Activated T-cell treated with anti-CD3 and anti-CD28 coated beads for 24 hours (primary cell): ENCODE results near the gene EPB41.
"Not testable (repeated sequence)": the region's sequence is repeated elsewhere in the genome, so short reads cannot be mapped to it uniquely, and the experiment has no call there.

Experiments
- DNase-seq: peaks from one replicate; pipeline ENCODE4 v3.0.0-alpha.2; 2020; ENCODE audit warnings: low read depth

The EPB41 gene

DNA sequence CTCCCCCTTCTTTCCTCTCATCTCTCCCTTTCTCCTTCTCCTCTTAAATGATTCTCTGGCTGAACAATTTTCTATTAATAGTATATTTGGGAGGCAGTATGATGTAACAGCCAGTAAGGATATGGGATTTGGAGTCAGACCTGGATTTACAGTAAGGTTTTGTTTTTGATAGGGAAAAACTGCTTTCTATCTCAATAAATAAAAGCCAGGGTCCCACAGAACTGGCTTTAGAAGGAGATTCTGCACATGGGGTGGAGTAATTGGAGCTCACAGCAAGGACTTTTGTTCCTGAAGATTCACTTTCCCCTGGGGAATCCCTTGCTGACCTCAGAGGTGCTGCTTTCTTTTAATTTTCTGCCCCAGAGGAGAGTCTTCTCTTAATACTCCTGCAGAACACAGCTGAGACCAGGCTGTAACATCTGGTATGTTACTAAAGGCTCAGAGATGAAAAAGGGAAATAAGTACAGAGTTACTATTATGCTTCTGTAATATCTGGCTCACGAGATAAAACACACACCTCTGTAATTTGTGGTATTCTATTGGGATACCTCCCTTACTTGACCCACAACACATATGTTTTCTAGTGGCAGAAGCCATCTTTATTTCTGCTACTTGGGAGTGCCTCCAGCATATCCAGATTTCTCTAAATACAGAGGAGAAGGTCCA is 13.4 kb downstream of the EPB41 start:
- DNase-seq = no peak

DNA sequence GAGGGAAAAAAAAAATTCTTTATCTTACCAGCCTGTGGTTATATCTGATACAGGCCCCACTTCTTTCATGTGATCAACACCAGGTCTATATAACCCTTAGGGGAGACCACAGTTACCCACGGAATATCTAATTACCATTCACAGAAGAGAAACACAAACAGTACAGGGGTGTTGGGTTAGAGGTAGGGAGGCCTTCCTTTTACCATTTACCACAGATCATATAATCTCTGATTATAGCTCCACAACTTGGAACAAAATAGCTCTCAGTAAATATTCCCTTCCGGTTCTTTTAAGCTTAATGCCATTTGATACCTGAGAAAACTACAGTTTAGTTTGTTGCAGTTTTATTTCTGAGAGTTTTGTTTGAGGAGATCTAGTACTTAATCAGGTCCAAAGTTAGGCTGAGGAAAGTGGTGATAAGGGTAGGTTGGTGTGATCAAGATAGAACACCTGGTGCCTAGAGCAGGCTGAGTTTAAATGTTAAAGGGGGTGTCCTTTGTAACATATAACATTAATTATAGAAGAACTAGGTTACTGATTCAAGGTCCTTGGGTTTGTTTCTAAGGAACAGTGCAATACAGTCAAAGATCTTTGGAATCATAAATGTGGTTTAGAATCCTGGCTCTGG is 14.1 kb downstream of the EPB41 start:
- DNase-seq = no peak

DNA sequence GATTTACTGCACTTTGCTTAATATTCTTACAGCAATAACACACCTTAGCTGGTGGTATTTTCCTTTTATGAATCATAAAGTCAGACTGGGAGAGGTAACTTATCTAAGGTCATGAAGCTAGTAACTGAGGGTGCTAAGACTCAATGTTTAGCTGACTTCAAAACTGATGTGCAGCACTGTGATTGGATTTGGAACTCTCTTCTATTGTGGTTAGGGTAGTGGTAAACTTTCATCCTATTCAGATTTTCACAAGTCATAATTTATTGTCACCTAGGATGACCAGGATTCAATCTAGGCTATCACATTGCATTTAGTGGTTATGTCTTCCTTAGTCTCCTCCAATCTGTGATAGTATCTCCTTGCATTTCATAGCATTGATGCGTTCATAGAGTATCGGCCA is 18.9 kb downstream of the EPB41 start:
- no peak for DNase-seq

DNA sequence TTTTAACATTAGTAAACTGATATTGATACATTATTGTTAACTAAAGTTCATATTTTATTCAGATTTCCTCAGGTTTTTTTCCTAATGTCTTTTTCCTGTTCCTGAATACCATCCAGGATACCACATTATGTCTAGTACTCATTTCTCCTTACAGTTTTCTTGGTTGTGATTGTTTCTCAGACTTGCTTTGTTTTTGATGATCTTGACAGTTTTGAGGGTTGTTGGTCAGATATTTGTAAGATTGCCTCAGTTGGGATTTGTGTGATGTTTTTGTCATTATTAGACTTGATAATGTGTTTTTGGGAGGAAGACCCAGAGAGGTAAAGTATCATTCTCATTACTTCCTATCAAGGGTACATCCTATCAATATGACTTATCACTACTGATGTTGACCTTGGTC is 19.5 kb downstream of the EPB41 start:
- no peak for DNase-seq

DNA sequence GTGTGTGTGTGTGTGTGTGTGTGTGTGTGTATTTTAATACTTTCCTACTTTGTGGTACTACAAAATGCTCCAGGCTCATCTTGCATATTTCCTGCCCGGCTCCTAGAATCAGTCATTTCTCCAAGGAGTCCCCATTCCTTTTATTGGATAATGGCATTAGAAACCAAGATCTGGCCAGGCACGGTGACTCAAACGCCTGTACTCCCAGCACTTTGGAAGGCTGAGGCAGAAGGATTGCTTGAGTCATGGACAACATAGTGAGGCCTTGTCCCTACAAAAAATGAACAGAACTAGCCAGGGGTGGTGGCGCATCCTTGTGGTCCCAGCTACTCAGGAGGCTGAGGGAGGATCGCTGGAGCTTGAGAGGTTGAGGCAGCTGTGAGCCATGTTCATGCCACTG is 20.3 kb downstream of the EPB41 start:
- no peak for DNase-seq

DNA sequence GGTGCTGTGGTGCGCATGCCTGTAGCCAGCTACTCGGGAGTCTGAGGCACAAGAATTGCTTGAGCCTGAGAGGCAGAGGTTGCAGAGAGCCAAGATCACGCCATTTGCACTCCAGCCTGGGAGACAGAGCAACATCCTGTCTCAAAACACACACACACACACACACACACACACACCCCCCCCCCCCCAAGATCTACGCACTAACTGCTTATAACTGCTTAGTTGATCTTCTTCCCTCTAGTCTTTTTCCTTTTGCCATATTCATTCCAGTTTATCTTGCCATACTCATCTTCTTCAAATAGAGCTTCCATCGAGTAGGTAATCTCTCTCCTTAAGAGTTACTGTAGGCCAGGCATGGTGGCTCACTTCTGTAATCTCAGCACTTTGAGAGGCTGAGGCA is 20.9 kb downstream of the EPB41 start:
- no peak for DNase-seq

DNA sequence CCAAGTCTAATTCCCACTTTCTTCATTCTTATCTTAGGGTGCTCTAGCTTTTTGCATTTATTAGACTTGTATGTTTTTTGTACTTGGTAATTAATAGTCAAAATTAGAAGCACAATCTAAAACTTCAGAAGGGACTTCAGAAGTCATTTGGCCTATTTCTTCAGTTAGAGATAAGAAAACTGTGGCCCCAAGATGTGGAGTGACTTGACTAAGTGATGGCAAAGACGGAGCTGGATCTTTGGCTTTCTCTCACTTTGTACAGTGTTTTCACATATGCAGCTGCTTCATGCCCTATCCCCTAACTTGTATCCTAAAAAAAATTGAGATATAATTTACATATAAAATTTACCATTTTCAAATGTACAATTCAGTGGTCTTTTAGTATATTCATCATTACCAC is 21.7 kb downstream of the EPB41 start:
- no peak for DNase-seq

DNA sequence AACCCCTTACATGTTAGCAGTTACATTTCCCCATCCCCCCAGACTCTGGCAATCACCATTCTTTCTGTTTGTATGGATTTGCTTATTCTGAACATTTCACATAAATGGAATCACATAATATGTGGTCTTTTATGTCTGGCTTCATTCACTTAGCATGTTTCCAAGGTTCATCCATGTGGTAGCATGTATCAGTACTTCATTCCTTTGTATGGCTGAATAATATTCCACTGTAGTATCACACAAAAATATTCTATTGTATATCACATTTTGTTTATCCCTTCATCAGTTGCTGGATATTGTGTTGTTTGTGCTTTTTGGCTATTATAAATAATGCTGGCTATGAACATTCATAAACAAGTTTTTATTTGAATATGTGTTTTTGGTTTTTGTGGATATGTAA is 22.2 kb downstream of the EPB41 start:
- no peak for DNase-seq

DNA sequence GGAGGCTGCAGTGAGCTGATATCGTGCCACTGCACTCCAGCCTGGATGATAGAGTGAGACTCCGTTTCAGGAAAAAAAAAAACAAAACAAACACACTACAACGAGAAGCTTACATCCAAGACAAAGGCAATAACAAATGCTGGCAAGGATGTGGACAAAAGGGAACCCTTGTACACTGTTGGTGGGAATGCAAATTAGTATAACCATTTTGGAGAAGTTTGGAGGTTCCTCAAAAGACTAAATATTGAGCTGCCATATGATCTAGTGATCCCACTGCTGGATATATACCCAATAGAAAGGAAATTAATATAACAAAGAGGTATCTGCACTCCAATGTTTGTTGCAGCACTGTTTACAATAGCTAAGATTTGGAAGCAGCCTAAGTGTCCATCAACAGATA is 29.2 kb downstream of the EPB41 start:
- DNase-seq = not testable (repeated sequence)

DNA sequence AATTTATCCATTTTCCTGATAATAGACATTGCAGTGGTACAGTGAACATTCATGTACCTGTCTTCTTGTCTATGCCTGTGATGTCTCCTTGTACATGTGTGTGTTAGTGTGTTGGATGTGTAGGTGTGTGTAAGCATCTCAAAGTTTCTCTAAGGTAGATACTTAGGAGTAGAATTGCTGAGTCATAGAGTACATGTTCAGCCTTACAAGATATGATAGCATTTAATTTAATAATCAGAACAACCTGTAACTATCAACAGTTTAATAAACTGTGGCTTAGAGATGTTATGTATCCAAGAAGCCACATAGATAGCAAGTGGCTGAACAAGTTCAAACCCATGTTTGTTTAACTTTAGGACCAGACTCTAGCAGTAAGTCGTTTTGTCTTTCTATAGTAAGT is 35.6 kb downstream of the EPB41 start:
- DNase-seq = no peak

DNA sequence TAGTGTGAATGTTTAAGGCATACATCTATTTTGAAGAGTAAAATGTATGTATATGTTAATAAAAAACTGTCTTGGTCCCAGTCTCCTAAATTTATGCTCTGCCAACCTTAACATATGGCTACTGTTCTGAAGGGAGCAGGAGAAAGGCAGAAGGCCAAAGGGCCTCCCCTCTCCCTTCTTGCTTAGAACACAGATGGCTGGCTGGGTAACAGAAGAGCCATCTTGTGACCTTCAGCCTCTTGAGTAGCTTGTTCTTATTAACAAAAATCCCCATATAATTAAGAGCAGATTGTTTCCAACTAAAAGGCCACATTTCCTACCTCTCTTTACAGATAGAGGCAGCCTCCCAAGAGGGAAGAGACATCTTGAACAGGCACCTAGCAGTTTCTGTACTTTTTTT is 36.1 kb downstream of the EPB41 start:
- no peak for DNase-seq

DNA sequence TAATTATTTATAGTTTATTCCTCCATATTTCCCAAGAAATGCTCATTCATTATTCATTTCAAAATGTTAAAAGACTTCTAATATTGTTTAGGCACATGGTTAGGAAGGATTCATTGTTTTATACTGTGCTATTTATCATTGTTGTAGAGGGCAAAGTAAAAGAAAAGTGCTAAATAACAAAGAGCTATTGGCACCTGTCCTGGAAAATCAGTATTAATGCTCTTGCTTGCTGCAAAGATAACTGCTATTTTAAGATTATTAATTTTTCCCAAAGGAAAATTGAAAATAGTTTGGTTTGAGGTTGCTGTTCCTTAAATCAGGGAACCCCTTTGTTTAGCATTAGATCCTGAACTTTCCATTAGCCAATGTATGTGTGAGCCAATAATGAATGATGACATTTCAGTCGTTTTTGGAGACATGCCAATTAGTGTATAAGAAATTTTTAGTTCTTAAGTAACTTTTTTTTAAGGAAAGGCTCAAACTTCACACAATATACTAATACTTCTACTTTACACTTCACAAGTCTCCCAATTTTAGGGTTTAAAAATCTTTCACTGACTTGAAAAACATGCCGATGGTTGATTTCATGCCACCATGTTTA is 39.9 kb downstream of the EPB41 start:
- DNase-seq = no peak

DNA sequence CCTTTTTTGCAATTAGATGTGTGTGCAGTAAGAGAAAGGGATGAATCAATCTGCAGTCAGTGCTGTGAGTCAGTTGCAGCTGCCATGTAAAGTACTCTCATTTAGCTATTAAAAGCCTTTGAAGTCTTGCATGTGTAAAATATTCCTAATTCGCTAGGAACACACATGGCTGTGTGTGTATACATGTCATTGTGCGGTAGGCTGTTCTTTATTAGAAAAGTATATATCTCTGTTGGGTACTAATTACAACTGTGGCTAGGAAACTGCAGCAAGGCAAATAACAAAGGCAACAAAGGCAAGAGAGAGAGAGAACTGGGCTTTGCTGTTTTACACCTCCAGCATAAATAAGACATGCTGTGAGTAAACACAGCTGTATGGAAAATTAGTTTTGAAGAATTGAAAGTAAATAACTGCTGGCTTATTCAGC is 41.7 kb downstream of the EPB41 start:
- DNase-seq = no peak

DNA sequence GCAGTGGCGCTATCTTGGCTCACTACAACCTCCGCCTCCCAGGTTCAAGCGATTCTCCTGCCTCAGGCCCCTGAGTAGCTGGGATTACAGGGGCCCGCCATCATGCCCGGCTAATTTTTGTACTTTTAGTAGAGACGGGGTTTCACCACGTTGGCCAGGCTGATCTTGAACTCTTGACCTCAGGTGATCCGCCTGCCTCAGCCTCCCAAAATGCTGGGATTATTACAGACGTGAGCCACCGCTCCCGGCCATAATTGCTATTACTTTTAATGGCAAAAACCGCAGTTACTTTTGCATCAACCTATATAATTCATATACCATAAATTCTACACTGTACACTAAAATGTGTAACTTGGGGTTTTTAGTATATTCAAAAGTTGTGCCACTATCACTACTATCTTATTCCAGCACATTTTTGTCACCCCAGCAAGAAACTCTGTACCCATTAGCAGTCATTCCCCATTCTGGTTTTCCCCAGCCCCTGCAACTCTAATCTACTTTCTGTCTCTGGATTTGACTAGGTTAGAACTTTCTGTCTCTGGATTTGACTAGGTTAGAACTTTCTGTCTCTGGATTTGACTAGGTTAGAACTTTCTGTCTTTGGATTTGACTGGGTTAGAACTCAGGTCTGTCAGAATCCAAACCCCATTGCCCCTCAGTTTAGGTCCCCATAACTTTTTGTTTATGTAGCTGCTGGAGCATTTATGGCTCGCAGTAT is 47.9 kb downstream of the EPB41 start:
- DNase-seq = peak; percentile 46

DNA sequence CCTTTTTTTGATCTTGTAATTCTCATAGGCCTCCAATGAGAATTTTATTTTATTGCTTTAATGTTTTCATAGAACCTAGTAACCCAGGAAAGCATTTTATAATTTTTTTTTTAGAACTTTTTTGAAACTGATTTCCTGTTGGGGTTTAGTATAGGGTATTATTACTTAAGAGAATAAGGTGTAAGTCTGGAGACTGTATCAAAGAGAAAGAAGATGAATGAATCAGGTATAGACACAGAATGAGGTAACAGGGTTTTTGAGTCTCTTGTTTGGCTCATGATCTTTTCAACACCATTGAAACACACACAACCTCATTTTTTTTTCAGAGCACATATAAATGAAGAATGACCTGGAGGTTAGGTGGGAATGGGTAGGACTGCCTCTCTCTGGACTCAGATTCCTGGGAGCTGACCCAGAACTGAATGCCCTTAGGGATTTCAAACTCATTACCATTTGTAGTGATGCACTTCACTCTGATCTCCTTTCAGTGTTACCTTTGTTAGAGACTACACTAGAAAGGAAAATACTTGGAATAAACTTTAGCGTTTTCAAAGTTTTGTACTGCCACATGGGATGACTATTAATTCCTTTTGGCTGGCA is 51.0 kb downstream of the EPB41 start:
- DNase-seq = no peak

DNA sequence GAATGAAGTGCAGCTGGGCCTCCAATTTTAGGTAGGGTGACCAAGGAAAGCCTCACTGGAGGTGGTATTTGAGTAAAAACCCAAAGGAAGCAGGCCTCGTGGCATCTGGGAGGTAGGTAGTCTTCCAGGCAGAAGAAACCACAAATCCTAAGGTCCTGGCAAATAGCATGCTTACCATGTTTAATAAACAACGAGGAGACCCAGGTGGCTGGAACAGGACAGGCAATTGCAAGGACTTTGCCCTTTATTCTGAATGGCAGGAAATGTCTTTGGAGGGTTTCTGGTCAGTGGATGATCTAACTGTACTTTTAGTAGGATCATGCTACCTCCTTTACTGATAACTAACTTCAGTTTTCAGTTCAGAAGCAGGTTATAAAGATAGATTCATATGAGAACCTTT is 52.2 kb downstream of the EPB41 start:
- no peak for DNase-seq

DNA sequence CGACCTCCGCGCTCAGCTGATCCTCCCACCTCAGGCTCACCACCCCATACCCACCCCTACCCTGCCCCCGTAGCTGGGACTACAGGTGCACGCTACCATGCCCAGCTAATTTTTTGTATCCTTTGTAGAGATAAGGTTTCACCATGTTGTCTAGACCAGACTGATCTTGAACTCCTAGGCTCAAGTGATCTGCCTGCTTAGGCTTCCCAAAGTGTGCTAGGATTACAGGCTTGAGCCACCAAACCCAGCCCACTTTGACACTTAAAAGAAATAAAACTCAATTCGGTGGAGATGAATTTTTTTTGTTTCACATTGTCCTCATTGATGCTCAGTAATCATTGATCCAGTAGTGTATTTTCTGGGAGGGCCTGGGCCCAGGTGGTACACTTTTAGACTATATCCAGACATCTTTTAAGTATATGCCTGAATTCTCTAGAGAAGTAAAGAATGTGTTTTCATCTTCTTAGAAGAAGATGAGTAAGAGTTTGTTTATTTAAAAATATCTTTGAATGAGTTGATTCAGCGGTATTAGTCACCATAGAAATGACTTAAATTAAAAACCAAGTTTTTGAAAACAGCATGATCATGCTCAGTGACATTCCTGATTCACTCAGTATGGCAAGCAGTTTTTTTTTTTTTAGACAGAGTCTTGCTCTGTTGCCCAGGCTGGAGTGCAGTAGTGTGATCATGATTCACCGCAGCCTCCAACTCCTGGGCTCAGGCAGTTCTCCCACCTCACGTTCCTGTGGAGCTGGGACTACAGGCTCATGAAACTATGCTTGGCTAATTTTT is 57.8 kb downstream of the EPB41 start:
- DNase-seq = no peak

DNA sequence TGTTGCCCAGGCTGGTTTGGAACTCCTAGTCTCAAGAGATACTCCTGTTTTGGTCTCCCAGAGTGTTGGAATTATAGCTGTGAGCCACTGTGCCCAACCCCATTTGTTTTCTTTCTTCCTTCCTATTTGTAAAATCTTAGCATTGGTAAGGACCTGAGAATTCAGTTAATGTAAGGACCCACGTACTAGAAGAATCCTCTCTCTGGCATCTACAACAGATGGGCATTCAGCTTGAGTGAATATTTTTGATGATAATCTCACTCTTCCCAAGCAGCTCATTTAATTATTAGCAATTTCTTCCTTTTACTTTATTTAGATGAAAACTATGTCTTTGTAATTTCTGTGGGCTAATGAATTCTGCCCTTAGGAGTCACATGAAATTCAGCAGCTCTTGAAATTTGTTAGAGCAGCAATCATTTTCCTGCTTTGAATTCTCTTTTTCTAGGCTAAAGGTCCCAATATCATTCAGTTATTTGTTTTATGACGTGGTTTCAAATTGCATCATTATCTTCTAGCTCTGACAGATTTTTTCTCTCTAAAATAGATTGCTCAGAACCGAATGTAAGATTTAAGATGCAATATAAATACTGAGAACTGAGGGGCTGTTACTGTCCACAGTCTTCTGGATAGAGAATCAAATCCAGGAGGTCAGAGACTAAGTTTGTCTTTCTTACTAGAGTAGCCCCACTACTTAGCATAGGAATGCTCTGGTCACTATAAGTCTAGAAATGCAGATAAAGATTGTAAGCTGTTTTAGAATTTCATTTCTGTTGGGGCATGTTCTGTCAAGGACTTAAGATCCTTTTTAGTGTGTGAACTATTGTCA is 59.4 kb downstream of the EPB41 start:
- no peak for DNase-seq

DNA sequence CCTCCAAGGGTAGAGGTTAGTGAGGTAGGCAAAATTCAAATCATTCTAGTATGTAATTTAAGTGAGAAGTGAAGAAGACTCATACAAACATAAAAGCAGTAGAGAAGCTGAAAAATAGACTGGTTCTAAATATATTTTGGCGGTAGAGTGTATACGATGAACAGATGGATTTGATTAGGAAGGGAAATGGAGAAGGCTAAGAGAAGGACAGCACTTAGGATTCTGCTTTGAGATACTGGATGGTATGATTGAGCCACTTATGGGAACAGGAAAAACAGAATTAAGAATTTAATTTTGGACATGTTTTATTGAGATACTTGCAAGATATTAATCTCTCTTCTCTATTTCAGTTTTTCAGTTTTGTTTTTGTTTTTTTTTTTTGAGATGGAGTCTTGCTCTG is 60.1 kb downstream of the EPB41 start:
- no peak for DNase-seq

DNA sequence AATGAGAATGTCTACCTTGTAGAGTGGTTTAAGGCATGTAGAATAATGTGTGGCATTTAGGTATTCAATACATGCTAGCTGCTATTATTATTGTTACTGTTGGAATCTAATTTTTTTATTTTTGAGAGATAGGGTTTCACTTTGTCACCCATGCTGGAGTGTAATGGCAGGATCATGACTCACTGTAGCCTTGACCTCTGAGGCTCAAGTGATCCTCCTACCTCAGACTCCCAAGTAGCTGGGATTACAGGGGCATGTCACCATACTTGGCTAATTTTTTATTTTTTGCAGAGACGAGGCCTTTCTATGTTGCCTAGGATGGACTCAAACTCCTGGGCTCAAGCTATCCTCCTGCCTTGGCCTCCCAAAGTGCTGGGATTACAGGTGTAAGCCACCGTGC is 61.9 kb downstream of the EPB41 start:
- DNase-seq = no peak

DNA sequence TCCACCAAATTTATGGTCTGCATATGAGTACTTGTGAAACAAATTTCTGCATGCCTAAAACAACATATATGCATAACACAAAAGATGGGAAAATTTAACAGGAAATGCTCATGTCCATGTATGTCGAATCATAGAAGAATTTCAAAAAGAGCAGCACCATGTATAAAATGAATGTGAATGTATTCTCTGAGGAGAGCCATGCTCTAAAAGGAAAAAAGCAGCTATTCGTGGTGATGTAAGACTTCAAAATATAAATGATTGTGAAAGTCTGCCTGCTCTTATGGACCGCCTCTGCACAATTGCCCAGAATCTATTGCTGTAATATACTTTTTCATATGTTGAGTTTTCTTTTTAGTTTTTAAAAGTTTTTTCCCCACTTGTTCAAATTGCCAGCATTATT is 66.8 kb downstream of the EPB41 start:
- no peak for DNase-seq
